ENCODE measurements around the gene GRAP2.

DNA sequence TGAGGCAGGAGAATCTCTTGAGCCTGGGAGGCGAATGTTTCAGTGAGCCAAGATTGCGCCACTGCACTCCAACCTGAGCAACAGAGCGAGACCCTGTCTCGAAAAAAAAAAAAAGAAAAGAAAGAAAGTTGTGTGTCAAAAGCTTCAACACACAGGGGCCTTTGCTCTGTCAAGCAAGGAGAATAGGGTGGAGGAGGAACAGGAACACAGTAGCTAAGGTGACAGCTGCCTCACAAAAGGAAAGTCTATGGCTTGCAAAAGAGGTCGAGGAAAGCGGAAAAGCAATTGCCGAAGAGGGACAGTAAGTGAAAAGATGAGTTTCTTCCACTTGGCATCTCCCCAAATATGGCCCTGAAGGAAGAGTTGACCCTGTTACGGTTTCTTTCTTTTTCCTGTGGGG is 32.9 kb downstream of the GRAP2 start:
- TF ChIP-seq CTCF (conservative IDR thresholded peaks at IDR 0.05; ENCODE audit: low read depth, low read length): no peak
- TF ChIP-seq EZH2 (IDR thresholded peaks at IDR 0.05; ENCODE audit: low read length, unreplicated experiment): no peak
- no peak for TF ChIP-seq EZH2phosphoT487 (IDR thresholded peaks at IDR 0.05; ENCODE audit: borderline replicate concordance, low read length)

All from PC-3 (cell line).